Lung (tissue), 12 donors: ENCODE data around the gene XYLT2. TPM values are rescaled to one million over a fixed set of nuclear protein-coding genes. Genes with fewer than 3 reads are reported as not detected.

Experiments used
- ATAC-seq: fragments of 200-7000 bp; cut with Tn5 transposase; one replicate; pipeline ENCODE4 v1.9.1; 2020; ENCODE audit warnings: moderate number of reproducible peaks; ENCODE audit not compliant: insufficient read depth, low FRiP score
- DNase-seq, 3 donors: peaks; one replicate each; pipeline ENCODE4 v3.0.0-alpha.2; 2013 to 2017
- H3K27ac ChIP-seq, 2 donors: one replicate each; pipeline ENCODE4 v1.5.1; 2013; ENCODE audit warnings: mild to moderate bottlenecking in 2 of 2, moderate library complexity in 2 of 2, control low read depth in 1 of 2, inconsistent platforms in 1 of 2, low read depth in 1 of 2, low read length in 1 of 2
- H3K27me3 ChIP-seq, 3 donors: one replicate each; pipeline ENCODE4 v1.5.1; 2013; ENCODE audit warnings: low read length in 2 of 3; ENCODE audit not compliant: control insufficient read depth in 3 of 3, insufficient read depth in 3 of 3
- H3K36me3 ChIP-seq, 4 donors: one replicate each; pipeline ENCODE4 v1.5.1; 2013; ENCODE audit warnings: low read length in 4 of 4, mild to moderate bottlenecking in 1 of 4, moderate library complexity in 1 of 4; ENCODE audit not compliant: control insufficient read depth in 4 of 4, insufficient read depth in 4 of 4
- H3K4me1 ChIP-seq, 5 donors: one replicate each; pipeline ENCODE4 v1.5.1; 2013; ENCODE audit warnings: low read length in 5 of 5, mild to moderate bottlenecking in 2 of 5, moderate library complexity in 1 of 5; ENCODE audit not compliant: control insufficient read depth in 5 of 5, insufficient read depth in 5 of 5
- H3K4me3 ChIP-seq: one replicate; pipeline ENCODE4 v1.5.1; 2013; ENCODE audit warnings: mild to moderate bottlenecking, control low read depth, moderate library complexity
- H3K9ac ChIP-seq, 2 donors: one replicate each; pipeline ENCODE4 v1.5.1; 2013; ENCODE audit warnings: low read length in 2 of 2, control low read depth in 1 of 2; ENCODE audit not compliant: insufficient read depth in 1 of 2
- H3K9me3 ChIP-seq, 4 donors: one replicate each; pipeline ENCODE4 v1.5.1; 2013; ENCODE audit warnings: low read length in 3 of 4, mild to moderate bottlenecking in 1 of 4, moderate library complexity in 1 of 4; ENCODE audit not compliant: control insufficient read depth in 4 of 4, insufficient read depth in 3 of 4
- WGBS, 2 donors: extraction: QIAGEN DNeasy Blood & Tissue Kit; methylation state at CpG; one replicate each; pipeline ENCODE4 v1.1.7; 2013; 5-methylcytosine and 5-hydroxymethylcytosine counted together
- polyA plus RNA-seq, 2 donors: library from polyadenylated mRNA; stranded (reverse); fragments of 200-250 nt; gene quantifications; one replicate each; pipeline ENCODE4 v1.2.1, GENCODE V29; 2013
- total RNA-seq, 2 donors: library from RNA; depleted of rRNA in 1 of 2; stranded (reverse); fragments of >200 nt in 1 of 2; gene quantifications; one replicate each; pipeline ENCODE4 v1.2.1, GENCODE V29; 2014 to 2021
- TF ChIP-seq, protein P1 (sequence below): IDR thresholded peaks from 2 replicates; pipeline ENCODE4 v1.5.1; 2012; ENCODE audit warnings: mild to moderate bottlenecking; ENCODE audit errors: control extremely low read depth, extremely low read depth
- donor health status: control.
- donor health status: control.
- donor health status: Bipolar disorder and iron deficiency.
- donor health status: healthy.
- donor health status: DM: yes; HTN: yes; CAD: no.

The XYLT2 gene
- total and polyA plus RNA-seq, 4 donors: 9.6 to 28.5 (median 16.2) TPM

DNA sequence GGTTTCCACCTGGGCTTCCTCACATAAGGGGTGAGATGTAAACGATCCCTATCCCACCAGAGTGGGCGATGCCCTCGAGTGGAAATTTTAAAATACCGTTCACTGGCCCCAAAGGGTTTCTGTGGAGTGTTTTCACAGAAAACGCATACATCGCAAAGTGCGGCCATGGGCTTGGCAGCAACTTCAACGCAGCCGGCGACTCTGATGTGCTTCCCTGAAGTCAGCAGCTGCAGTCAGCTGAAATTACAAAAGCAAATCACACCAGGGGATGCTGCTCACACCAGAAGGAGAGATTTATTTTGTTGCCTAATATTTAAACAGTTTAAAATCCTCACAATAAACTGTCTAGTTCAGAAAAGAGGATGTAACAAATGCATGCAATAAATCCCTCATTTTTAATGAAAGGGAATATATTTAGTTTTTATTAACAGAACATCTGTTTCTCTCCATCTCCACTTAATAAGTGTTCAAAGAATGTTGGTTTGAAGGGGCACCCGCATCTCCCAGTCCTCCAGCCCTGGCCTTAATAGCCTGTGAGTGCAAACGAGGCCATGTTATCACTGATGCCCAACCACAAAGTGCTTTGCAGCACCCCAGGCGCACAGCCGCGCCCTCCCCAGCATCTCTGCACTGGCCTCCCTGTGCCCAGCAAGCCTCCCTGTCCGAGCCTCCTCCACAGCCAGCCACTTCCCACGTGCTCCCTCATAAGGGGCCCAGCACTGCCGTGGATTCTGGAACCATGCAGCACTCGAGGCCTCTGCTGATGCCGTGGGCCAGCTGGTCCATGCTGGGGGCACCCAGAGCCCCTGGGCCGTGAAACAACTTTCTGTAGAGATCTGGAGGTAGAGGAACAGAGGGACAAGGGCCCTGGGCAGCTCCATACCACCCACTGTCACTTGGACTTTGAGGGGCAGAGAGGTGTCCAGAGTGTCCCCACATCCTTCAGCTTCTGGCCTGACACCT, 17.3 kb upstream of the XYLT2 start:
- Histone ChIP-seq H3K4me1 (peaks cover 0 to 19% (median 4%) of the 10 kb centered on the region in 5 donors), H3K27me3 (no peaks in the 10 kb centered on the region), H3K36me3 (no peaks in the 10 kb centered on the region), H3K4me3 (no peak overlapping the region), H3K27ac (no peak overlapping the region), H3K9me3 (no peaks in the 10 kb centered on the region), H3K9ac (no peak overlapping the region)
- WGBS, 2 donors: 68 to 75% methylated on average over 21 of the region's 21 CpGs
- DNase-seq (peak; percentile 84 to 92 (median 88)), ATAC-seq (no peak)
- TF ChIP-seq, protein P1, sequence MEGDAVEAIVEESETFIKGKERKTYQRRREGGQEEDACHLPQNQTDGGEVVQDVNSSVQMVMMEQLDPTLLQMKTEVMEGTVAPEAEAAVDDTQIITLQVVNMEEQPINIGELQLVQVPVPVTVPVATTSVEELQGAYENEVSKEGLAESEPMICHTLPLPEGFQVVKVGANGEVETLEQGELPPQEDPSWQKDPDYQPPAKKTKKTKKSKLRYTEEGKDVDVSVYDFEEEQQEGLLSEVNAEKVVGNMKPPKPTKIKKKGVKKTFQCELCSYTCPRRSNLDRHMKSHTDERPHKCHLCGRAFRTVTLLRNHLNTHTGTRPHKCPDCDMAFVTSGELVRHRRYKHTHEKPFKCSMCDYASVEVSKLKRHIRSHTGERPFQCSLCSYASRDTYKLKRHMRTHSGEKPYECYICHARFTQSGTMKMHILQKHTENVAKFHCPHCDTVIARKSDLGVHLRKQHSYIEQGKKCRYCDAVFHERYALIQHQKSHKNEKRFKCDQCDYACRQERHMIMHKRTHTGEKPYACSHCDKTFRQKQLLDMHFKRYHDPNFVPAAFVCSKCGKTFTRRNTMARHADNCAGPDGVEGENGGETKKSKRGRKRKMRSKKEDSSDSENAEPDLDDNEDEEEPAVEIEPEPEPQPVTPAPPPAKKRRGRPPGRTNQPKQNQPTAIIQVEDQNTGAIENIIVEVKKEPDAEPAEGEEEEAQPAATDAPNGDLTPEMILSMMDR: no peak

DNA sequence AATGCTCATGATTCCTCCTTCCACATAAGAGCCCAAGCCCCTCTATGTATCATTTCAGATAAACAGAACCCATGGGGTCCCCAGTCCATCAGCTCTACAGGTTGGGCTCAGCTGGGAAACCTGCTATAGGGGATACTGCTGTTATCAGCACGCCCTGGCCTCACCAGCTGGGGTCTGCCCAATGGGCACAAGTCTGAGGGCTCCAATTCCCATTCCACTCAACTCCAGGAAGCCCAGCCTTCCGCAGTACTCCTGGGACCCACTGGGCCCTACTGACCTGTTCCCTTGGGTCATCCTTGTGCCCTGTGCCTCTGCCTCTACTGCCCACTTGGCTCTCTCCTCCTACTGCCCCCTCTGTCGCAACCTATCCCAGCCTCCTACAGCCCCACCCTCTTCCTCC, 16.2 kb upstream of the XYLT2 start:
- DNase-seq: no peak
- 84 to 87% methylated on average over 3 of the region's 3 CpGs for WGBS, 2 donors
- Histone ChIP-seq H3K9me3 (no peaks in the 10 kb centered on the region), H3K27me3 (no peaks in the 10 kb centered on the region), H3K4me3 (no peak overlapping the region), H3K9ac (no peak overlapping the region), H3K27ac (no peak overlapping the region), H3K36me3 (no peaks in the 10 kb centered on the region), H3K4me1 (peaks cover 0 to 19% (median 4%) of the 10 kb centered on the region in 5 donors)
- no peak for ATAC-seq
- TF ChIP-seq, protein P1: no peak

DNA sequence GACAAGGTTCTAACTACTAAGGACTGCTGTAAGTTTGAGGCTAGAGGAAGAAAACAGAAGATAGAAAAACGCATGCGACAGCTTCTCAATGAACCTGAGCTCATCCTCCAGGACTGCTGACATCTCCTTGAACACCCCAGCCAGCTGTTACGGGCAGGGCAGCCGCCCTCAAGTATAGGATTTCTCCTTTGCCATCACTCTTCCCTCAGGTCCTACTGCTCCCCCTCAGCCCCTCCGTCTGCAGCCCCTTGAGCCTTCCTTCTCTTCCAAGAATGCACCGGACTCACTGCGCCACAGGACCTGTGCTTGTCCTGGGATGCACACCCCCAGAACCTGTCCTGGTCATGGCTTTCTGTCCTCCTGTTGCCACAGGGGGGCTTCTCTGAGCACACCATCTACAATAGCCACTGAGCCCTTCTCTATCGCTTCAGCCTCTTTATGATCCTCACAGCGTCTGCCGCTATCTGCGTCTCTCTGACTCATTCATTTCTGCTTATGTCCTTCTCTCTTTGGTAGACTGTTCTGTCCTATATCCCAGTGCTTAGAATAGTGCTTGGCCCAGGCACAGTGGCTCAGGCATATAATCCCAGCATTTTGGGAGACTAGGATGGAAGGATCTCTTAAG, 15.7 kb upstream of the XYLT2 start:
- Histone ChIP-seq H3K9ac (no peak overlapping the region), H3K36me3 (no peaks in the 10 kb centered on the region), H3K4me3 (no peak overlapping the region), H3K9me3 (no peaks in the 10 kb centered on the region), H3K4me1 (peaks cover 0 to 19% (median 4%) of the 10 kb centered on the region in 5 donors), H3K27ac (no peak overlapping the region), H3K27me3 (no peaks in the 10 kb centered on the region)
- 88 to 89% methylated on average over 11 of the region's 11 CpGs for WGBS, 2 donors
- ATAC-seq (no peak), DNase-seq (no peak)
- TF ChIP-seq, protein P1: no peak
